BJ (cell line): Measurements from ENCODE around the gene IPO4. TPM values are rescaled to one million over a fixed set of nuclear protein-coding genes. Genes with fewer than 3 reads are reported as not detected.

Source experiments
- CTCF ChIA-PET: fragments of 350-600 bp; formaldehyde crosslinking; extraction: SDS; loops from one replicate; lab custom pipeline; 2021; ENCODE audit warnings: antibody characterized with exemption, inconsistent platforms; lab: Yijun Ruan, JAX
- POLR2A ChIA-PET: fragments of 300-600 bp; sonication (Branson Sonifier 250); formaldehyde crosslinking; extraction: SDS; loops from one replicate; lab custom pipeline; 2021; ENCODE audit warnings: antibody characterized with exemption; lab: Charles Lee
- DNase-seq: peaks from one replicate; pipeline ENCODE4 v3.0.0-alpha.2; 2011; ENCODE audit warnings: low read depth
- H3K27me3 ChIP-seq: 2 replicates; pipeline ENCODE4 v1.6.0; 2011; ENCODE audit warnings: low read length; ENCODE audit not compliant: control insufficient read depth, insufficient read depth
- H3K36me3 ChIP-seq: 2 replicates; pipeline ENCODE4 v1.5.1; 2011; ENCODE audit warnings: low read length; ENCODE audit not compliant: control insufficient read depth, insufficient read depth
- H3K4me3 ChIP-seq: 2 replicates; pipeline ENCODE4 v1.5.1; 2011; ENCODE audit warnings: low read depth, mild to moderate bottlenecking, control low read depth, low read length
- polyA plus RNA-seq: library from polyadenylated mRNA; depleted of rRNA; stranded (reverse); fragments of >200 nt; gene quantifications from 2 replicates; pipeline ENCODE4 v1.2.3, GENCODE V29; 2011
- TF ChIP-seq, protein P1 (sequence below): IDR thresholded peaks from 2 replicates; pipeline ENCODE4 v1.5.1; 2011; ENCODE audit warnings: low read depth, mild to moderate bottlenecking, control low read depth, inconsistent platforms, low read length, moderate library complexity; ENCODE audit not compliant: insufficient read depth

The IPO4 gene
- polyA plus RNA-seq, 1 experiment = 26.8 TPM

DNA sequence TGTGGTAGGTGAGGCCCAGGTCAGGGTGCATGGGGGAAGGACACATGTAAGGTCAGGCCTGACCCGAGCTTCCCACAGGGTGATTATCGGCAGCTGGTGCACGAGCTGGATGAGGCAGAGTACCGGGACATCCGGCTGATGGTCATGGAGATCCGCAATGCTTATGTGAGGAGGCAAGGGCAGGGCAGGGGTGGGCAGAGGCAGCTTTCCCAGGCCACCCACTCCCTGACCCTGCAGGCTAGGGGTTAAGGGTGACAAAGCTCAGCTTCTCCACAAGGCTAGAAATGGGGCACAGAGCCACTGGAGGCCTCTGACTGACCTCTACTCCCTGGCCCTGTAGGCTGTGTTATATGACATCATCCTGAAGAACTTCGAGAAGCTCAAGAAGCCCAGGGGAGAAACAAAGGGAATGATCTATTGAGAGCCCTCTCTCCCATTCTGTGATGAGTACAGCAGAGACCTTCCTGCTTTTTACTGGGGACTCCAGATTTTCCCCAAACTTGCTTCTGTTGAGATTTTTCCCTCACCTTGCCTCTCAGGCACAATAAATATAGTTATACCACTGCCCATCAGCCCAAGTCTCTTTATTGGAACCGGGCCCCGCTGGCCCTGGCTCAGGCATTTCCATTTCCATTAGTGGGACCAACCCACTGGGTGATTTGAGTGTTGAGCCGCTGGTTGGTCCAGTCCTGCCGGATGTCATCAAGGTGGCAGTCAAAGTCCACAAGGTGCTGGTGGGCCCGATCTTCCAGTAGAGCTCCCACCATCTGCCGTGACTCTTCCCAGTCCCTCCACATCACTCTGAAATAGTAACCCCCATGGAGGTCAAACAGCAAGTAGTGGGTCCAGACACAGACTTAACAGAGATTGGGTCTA lies 50.0 kb downstream of the IPO4 start:
- TF ChIP-seq, protein P1, sequence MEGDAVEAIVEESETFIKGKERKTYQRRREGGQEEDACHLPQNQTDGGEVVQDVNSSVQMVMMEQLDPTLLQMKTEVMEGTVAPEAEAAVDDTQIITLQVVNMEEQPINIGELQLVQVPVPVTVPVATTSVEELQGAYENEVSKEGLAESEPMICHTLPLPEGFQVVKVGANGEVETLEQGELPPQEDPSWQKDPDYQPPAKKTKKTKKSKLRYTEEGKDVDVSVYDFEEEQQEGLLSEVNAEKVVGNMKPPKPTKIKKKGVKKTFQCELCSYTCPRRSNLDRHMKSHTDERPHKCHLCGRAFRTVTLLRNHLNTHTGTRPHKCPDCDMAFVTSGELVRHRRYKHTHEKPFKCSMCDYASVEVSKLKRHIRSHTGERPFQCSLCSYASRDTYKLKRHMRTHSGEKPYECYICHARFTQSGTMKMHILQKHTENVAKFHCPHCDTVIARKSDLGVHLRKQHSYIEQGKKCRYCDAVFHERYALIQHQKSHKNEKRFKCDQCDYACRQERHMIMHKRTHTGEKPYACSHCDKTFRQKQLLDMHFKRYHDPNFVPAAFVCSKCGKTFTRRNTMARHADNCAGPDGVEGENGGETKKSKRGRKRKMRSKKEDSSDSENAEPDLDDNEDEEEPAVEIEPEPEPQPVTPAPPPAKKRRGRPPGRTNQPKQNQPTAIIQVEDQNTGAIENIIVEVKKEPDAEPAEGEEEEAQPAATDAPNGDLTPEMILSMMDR = no peak
- no peaks in the 10 kb centered on the region for H3K27me3 ChIP-seq
- ChIA-PET POLR2A (no interaction called here), CTCF (interaction anchor here (0.7 to 3.3 kb wide), 2 partner anchors 14 to 22 kb away, joined by 3 to 16 read pairs; partner anchors contain the start of gene IRF9)
- no peak for DNase-seq
- H3K4me3 ChIP-seq = no peak overlapping the region
- H3K36me3 ChIP-seq = peaks cover 20% of the 10 kb centered on the region

DNA sequence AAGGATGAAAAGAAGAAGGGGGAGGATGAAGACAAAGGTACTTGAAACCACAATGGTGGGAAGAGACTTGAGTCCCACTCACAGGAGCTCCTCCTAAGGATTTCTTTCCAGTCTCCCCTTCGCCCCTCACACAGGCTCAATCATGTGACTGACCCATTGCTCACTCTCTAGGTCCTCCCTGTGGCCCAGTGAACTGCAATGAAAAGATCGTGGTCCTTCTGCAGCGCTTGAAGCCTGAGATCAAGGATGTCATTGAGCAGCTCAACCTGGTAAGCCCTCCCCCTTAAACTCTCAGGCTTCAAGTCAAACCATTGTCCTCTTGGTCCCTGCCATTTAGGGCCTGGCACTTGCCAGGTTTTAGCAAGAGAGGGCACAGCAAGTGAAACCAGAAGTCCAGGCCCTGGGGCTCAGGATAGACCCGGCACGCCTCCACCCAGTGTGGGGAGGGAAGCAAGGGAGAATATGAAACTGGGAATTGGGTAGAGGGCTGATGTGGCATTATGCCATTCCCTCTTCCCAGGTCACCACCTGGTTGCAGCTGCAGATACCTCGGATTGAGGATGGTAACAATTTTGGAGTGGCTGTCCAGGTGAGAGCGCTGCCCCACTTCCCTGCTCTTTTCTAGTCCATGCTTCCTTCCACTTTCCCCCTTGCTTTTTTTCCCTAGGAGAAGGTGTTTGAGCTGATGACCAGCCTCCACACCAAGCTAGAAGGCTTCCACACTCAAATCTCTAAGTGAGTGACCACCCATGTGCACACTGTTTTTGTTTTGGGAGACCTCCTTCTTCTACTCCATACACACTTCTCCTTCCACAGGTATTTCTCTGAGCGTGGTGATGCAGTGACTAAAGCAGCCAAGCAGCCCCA lies 50.9 kb downstream of the IPO4 start:
- ChIA-PET CTCF (interaction anchor here (0.7 to 3.3 kb wide), 3 partner anchors 13 to 29 kb away, joined by 3 to 16 read pairs (median 13); partner anchors contain the start of gene IRF9), POLR2A (no interaction called here)
- no peak for DNase-seq
- H3K4me3 ChIP-seq = no peak overlapping the region
- H3K27me3 ChIP-seq = no peaks in the 10 kb centered on the region
- H3K36me3 ChIP-seq = peaks cover 20% of the 10 kb centered on the region
- TF ChIP-seq, protein P1 = no peak

DNA sequence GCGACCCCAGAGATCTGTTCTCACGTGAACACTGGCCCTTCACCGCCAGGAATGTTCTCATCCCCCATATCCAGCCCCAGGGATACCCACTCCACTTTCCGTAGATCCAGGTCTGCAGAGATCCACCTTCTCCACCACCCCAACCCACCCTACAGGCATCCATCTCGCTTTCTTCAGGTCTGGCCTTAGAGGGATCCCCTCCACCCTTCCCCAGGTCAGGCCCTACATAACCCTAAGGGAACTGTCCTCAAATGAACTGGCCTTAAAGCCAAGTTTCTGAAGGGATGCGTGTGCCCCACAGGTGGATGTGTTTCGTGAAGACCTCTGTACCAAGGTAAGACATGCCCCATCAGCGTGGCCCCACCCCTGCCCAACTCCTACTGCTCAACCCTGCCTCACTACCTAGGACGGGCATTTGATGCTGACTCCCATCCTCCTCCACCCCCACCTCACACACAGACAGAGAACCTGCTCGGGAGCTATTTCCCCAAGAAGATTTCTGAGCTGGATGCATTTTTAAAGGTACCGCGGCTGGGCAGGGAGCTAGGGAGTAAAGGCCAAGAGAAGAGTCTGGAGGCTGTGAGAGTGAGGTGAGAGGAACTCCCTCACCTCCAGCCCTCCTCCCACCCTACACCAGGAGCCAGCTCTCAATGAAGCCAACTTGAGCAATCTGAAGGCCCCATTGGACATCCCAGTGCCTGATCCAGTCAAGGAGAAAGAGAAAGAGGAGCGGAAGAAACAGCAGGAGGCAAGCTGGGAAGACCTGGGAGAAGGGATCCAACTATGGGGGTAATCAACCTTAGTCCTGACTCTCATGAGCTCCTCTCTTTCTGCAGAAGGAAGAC lies 51.7 kb downstream of the IPO4 start:
- TF ChIP-seq, protein P1 = no peak
- ChIA-PET POLR2A (interaction anchor here (0.6 to 1.3 kb wide), 2 partner anchors 10 to 43 kb away, joined by 3 to 6 read pairs; partner anchors contain the start of gene PSME2), CTCF (interaction anchor here (0.8 to 3.3 kb wide), 4 partner anchors 11 to 28 kb away, joined by 3 to 16 read pairs (median 8); partner anchors contain the start of gene IRF9)

DNA sequence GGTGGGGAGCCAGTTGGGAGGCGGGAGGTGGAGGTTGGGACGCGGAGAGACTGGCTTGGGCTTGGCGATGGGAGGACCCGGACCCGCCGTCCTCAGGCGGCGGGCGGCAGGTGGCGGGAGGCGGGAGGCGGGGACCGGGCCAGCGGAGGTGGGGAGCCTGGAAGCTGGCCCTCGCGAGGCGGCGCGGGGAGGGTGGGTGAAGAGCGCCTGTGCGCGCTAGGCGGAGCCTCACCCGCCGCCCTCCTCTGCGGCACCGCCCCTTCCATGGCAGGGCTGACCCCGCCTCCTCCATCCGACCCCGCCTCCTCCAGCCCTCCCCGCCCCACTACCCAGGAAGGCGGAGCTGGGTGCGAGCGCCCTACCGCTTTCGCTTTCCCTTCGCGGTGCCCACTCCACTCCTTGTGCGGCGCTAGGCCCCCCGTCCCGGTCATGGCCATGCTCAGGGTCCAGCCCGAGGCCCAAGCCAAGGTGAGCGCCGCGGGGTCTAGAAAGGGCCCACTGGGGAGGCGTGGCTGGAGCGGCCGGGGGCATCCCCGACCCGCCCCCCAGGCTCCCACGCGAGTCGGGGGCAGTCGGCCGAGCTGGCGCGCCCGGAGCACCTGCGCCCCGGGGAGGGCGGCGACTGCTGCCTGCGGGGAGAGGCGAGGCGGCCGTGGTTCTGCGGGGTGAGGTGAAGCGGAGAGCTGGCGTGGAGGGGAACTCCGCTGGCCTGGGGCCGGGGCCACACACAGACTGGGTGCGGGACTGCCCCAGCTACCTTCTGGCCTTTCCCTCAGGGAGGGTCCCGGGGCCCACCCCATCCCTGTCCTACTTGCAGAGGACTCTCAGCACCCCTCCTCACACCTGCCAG lies 52.6 kb downstream of the IPO4 start, which contains the start of gene PSME1:
Gene PSME1 (plus strand): TSS at position 361 of the 850 bp plus-strand sequence. CDS start 69 bp downstream, at position 430.
- Histone ChIP-seq H3K4me3 (peak within 1 kb of the TSS; percentile 86), H3K27me3 (no peaks in the 10 kb centered on the region), H3K36me3 (peaks cover 20% of the 10 kb centered on the region)
- TF ChIP-seq, protein P1 = no peak
- peak; percentile 32 for DNase-seq
- POLR2A ChIA-PET = interaction anchor here (0.6 to 1.3 kb wide), 4 partner anchors 10 to 774 kb away, joined by 3 to 6 read pairs (median 4); partner anchors contain the start of gene PSME2
- CTCF ChIA-PET = interaction anchor here (0.6 to 3.3 kb wide), 8 partner anchors 10 to 172 kb away, joined by 3 to 16 read pairs (median 3); partner anchors contain the start of genes CIDEB, IPO4 and IRF9

More for the DNA sequence above, 51.7 kb downstream of the IPO4 start:
- no peak for DNase-seq
- Histone ChIP-seq H3K36me3 (peaks cover 20% of the 10 kb centered on the region), H3K4me3 (peak overlapping the region; percentile 86), H3K27me3 (no peaks in the 10 kb centered on the region)
